ENCODE measurements around the gene RAB7B. TPM values are rescaled to one million over a fixed set of nuclear protein-coding genes. Genes with fewer than 3 reads are reported as not detected.

Gene RAB7B
- 5.2 and 6.2 TPM in 2 replicates for total RNA-seq

GRCh38 chr1:206002871-206003801 is at the start of gene RAB7B:
Gene RAB7B (minus strand): TSS chr1:206003395. CDS start chr1:205994135, 9,260 bp downstream.

GRCh38 chr1:206023695-206024094 is 20.5 kb upstream of the RAB7B start, which contains the start of gene CTSE:
Gene CTSE (minus strand): TSS chr1:206023895. CDS start chr1:206023791, 104 bp downstream.

GRCh38 chr1:205943245-205943644 is 60.0 kb downstream of the RAB7B start, which contains the start of gene SLC26A9:
Gene SLC26A9 (minus strand): TSS chr1:205943456. CDS start chr1:205935820, 7,636 bp downstream.

Other genes starting within 250 kb of the RAB7B start
- gene RAB29, start 227.9 kb downstream of the RAB7B start, total RNA-seq: 26.5 and 27.6 TPM in 2 replicates
- 20.7 and 23.2 TPM in 2 replicates for gene SLC41A1, start 190.2 kb downstream of the RAB7B start, total RNA-seq
- not detected in 2 replicates for gene PM20D1, start 153.3 kb downstream of the RAB7B start, total RNA-seq
- not detected in 2 replicates for gene SLC26A9, start 59.9 kb downstream of the RAB7B start, total RNA-seq
- gene CTSE, start 20.5 kb upstream of the RAB7B start, total RNA-seq: not detected in 2 replicates
- not detected in 2 replicates for gene RHEX, start 49.8 kb upstream of the RAB7B start, total RNA-seq
- gene AVPR1B, start 114.0 kb upstream of the RAB7B start, total RNA-seq: not detected in 2 replicates
- gene FAM72A, start 199.4 kb upstream of the RAB7B start, total RNA-seq: 0.98 and 2.3 TPM in 2 replicates
- 34.2 and 35.8 TPM in 2 replicates for gene SRGAP2, start 200.1 kb upstream of the RAB7B start, total RNA-seq